T follicular helper cell (primary cell): ENCODE data around the gene NRDE2.
"Not testable (repeated sequence)": the region's sequence is repeated elsewhere in the genome, so short reads cannot be mapped to it uniquely, and the experiment has no call there.

Experiments
- DNase-seq: peaks from one replicate; pipeline ENCODE4 v3.0.0-alpha.2; 2020; ENCODE audit warnings: low read depth

The NRDE2 gene

DNA sequence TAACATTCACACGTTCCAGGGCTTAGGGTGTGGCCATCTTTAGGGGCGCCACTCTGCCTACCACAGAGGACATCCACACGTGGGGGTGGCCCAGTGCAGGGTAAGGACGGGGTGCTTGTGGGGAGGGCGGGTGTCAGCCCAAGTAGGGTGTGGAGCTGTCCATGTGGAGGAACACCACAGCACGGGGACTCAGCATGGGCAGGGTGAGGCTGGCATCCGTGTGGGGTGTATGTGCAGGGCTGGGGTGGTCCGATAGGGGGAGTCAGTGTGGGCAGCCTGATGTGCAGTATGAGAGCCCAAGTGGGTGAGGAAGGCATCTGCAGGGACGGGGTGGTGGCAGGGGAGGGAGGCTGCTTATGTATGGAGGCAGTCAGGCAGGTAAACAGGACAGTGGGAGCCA, 57.7 kb downstream of the NRDE2 start:
- no peak for DNase-seq

DNA sequence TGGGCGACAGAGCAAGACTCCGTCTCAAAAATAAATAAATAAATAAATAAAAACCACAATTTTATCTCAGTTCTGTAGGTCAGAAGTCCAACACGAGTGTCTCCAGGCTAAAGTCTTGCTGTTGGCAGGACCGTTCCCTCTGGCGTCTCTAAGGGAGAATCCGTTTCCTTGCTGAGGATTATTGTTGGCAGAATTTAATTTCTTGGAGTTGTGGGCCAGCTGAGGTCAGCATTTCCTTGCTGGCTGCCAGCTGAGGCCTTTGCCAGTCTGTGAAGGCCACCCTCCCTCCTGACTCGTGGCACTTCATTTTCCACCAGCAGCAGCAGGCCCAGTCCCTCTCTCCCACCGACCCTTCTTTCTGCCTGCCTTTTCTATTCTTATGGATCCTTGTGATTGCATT, 58.2 kb downstream of the NRDE2 start:
- DNase-seq: no peak

DNA sequence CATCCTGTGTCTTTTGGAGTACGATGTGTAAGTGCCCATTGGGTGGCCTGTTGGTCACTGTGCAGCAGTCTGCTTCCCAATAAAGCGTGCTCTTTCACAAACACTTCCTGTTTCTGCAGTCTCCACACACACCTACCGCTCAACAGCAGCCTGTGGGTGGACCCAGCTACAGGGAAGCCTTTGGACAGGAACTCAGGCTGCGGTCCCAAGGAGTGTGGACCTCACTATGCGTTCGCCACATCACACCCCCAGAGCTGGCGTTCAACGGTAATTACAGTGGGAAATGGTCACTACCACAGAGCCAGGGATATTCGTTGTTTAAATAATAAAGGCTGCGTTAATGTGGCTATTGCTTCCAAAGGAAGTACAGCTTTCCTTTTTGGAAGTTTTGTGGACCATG, 59.2 kb downstream of the NRDE2 start:
- DNase-seq: no peak

DNA sequence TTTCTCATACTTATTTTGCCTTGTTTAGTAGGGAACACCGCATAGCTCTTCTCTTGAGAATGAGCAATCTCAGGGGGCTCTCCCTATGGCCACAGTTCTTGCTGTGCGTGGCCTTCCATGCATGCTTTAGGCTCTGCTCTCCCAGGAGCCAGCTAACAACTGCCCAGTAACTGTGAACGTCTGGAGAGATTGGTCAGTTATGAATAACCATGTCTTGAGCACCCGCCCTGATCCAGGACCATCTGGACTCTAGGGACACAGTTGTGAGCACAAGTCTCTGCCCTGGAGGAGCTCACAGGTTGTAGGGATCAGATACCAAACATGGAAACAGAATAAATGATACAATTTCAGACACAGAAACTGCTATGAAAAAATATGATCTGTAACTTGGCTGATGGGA, 63.3 kb downstream of the NRDE2 start:
- no peak for DNase-seq

DNA sequence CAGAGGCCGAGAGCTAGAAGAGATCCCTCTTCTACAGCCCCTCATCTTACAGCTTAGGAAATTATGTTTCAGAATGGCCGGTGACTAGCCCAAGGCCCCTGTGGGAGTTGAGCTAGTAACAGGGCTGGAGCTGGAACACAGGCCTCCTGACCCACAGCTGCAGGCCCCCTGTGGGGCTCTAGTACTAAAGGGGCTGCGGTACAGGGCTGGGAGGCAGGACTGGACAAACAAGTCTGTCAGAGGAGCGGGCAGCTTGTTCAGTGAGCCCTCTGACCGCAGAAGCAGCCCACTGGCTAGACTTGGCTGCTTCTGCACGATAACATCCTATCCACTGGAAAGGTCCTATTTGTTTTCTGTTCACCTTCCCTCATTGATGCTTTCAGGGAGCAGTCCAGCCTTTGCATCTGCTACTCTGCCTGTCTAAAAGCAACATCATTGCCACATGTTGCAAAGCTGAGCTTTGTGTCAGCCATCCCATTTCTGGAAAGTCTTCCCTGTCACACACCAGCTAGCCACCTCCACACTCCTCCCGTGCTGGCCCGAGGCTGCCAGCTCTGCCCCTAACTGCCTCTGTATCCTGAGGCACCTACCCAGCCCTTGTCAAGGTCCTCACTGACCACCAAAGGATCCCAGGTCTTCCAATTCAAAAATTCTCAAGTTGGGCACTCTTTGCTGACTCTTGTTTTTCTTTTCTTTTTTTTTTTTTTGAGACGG, 65.1 kb downstream of the NRDE2 start:
- no peak for DNase-seq

DNA sequence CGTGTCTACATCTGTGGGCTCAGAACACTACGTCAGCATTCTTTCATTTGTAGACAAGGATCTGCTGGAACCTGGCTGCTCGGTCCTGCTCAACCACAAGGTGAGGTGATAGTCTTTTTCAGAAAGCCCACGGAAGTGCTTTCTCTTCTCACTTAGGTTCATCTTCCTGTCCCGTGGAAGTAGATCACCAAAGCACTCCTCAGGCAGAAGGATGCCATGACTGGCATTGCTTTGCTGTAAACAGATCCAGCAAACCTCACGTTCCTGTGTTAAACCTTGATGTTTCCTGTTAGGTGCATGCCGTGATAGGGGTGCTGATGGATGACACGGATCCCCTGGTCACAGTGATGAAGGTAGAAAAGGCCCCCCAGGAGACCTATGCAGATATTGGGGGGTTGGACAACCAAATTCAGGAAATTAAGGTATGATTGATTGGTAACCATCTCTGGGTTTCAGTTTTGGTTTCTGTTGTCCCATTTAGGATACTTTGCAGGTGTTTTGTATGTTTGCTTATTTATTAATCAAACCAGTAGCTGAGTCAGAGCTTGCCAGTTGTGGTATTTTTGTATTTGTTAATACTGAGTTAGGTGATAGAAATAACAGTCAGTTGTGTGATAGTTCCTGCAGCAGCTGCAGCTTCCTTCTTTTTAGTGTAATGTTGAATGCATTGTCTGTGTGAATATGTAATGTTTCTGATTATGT, 67.8 kb downstream of the NRDE2 start:
- no peak for DNase-seq

DNA sequence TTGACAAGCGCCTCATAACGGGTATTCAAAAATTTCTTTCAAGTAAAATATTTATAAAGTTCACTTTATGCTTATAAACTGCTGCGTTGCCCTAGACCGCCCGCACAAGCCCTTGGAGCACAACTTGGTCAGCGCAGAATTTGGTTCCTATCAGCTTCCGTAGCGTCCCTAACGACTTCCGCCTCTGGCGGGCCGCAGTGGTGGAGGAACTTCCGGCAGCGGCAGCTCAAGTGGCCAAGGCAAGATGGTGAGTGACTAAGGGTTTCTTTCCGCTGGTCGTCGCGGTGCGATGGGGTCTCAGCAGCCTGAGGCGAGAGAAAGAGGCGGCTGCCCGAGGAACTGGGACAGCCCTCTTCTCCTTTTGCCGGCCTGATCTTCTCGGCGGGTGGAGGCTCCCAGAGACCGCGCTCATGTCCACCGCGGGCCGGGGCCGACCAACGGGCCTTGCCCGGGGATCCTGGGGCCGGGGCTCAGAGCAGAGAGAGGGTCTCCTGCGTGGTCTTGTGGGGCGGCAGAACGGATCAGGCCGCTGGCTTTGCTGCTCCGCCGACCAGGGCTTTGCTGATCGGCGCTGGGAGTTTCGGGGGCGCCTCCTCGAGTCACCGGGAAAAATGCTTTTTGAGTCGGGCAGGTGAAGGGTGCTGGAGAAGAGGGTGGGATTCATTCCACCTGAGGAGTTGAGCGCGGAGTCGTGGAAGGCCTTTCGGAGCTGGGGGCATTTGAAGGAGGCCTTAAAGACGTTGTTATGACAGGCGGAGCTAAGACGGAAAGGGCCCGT, 75.2 kb downstream of the NRDE2 start, which contains the start of gene PSMC1:
Gene PSMC1 (plus strand): TSS at position 200 of the 778 bp plus-strand sequence. CDS start 45 bp downstream, at position 245.
- peak; percentile 84 for DNase-seq

DNA sequence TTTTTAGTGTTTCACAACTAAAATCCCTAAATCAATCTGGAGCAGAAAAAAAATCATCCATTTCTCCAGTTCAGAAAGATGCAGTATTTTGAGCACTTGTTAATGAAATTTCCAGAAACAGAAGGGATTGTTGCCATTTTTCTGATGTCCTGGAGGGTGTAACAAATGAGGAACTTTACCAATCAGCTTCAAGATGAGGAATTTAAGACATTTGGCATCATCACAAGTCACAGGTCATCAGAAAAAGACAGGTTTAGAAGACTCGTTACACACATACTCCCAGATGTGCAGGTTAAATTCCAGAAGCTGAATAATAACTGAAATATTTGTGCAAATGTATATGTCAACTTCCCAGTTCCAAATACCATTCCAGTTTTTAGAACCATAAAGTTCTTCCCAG, 75.9 kb downstream of the NRDE2 start:
- no peak for DNase-seq

DNA sequence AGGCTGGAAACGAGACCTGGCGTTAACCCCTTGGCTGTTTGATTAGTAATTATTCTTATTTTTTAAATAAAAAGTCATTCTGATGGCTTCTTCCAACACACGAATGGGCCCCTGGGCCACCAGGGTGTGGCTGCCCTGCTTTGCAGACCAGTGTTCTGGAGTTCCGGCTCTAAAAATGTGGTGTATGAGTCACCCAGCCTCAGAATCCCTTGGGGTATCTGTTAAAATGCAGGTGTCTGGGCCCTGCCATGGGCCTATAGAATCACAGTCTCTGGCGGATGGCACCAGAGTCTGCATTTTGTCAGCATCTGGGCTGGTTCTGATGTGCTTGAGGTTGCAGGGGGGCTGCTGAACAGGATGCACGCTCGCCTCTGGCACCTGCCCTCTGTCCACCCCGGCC, 77.9 kb downstream of the NRDE2 start:
- DNase-seq: no peak

DNA sequence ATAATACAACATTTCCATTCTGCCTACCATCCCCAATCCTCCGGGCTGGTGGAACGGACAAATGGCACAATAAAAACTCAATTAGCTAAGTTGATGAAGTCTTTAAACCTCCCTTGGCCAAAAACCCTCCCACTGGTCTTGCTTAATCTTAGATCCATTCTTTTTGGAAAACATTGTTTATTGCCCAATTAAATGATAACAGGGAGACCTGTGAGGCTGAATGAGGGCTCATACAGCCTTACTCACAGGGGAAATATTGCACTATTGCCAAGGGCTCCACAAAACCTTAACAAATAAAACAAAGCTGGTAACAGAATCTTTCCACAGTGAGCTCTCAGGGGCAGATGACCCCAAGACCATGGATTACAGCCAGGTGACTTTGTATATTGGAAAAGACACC, 83.1 kb downstream of the NRDE2 start:
- DNase-seq: no peak

DNA sequence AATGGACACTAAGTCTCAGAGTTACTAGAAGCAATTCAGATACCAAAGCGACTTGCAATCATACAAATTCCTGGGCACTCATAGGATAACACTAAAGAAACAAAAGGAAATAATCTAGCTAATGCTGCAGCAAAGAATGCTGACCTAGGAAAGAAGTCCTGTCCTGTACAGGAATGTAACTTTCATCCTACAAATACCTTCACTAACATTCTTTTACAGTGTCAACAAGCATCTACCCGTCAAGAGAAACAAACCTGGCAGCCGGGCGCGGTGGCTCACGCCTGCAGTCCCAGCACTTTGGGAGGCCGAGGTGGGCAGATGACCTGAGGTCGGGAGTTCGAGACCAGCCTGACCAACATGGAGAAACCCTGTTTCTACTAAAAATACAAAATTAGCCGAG, 84.3 kb downstream of the NRDE2 start:
- not testable (repeated sequence) for DNase-seq

DNA sequence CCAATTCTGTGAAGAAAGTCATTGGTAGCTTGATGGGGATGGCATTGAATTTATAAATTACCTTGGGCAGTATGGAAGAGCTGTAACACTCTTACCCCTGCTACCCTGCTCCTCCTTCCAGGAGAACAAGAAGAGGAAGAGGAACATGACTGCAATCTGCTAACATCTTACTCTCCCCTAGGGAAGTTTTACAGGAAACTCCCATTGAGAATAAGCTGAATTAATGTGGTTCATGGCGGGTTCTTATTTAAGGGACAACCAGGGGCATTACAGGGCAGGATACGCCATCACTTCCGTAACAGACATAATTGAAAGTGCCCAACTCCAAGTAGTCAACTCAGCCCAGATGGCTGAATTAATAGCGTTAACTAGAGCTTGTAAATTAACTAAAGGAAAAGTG, 84.8 kb downstream of the NRDE2 start:
- DNase-seq: no peak

DNA sequence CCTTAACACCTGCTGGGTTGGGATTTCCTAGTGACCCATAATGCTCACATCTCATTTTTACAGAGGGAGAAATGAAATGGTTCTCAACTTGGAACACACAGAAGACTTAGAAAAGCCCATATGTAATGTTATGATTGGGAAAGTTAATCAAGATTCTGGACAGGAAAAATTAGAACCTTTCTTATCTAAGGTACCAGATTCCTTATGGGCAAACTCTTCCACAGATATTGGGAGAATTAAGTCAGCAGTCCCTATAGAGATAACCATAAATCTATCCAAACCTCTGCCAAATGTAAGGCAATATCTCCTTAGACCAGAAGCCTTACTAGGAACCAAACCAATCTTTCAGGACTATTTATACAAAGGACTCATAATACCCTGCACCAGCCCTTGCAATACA, 89.3 kb downstream of the NRDE2 start:
- no peak for DNase-seq

DNA sequence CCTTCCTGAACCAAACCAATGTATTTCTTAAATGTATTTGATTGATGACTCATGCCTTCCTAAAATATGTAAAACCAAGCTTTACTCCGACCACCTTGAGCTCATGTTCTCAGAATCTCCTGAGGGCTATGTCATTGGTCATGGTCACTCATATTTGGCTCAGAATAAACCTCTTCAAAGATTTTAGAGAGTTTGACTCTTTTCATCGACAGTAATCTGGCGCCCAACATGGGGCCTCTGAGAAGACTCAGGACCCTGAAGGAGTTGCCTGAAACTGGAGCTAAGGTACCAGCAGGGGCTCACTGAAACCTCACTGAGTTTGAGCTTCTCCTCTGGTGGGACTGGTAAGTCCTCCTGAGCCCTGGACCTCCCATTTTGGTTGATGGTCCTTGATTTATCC, 92.6 kb downstream of the NRDE2 start:
- no peak for DNase-seq

DNA sequence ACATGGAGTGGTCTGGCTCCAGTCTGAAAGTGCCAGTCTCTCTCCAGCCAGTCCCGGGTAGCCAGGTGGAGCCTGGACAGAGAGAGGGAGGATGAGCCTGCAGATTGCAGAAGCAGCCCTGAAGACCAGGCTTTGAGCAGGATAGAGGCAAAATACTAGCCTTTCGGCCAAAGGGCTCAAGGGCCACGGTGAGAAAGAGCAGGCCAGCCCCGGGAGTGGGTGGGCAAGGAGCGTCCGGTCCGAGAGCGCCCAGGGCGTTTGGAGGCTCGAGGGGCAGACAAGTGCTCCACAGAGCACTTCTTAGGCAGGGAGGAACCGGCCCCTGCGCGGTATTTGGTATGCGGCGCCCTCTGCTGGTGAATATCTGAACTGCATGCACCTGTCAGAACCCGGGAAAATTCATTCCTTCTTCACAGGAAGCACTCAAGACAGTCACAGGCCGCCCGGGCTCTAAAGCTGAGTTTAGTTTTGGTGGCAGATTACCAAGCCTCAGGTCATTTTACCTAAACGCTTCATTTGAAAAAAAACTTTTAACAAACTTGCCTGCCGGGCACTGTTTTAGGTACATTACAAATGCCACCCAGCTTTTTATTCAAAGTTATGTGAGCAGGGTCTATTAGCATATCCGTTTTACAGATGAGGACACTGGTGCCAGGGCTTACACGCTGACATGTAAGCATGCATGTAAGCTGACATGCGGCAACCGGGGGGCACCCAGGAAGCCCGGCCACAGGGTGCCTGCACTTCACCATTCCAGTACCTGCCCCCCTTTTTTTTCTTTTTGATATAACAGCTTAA, 96.4 kb downstream of the NRDE2 start:
- peak; percentile 24 for DNase-seq

DNA sequence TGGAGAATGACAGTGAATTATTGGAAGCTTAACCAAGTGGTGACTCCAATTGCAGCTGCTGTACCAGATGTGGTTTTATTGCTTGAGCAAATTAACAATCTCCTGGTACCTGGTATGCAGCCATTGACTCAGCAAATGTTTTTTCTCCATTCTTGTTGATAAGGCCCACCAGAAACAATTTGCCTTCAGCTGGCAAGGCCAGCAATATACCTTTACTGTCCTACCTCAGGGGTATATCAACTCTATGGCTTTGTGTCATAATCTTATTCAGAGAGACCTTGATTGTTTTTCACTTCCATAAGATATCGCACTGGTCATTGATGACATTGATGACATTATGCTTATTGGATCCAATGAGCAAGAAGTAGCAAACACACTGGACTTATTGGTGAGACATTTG, 101.8 kb downstream of the NRDE2 start:
- not testable (repeated sequence) for DNase-seq

DNA sequence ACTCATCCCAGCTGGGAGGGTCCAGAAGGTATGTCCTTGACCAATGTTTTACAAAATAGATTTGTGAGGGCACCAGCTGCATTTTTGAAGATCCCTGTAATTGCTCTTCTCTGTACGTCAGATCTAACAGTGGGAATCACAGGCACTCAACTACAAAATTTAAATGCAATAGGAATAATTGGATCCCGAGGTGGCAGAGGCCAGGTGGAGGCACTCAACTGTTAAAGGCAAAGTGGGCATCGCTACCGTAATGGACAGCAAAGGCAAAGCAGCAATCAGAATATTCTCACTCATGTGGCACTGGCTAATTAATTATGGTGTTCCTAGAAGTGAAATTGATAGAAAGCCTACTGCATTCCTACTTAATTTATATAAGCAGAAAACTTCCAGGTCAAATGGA, 103.3 kb downstream of the NRDE2 start:
- DNase-seq: no peak
